ENCODE data around the gene MCAT.

DNA sequence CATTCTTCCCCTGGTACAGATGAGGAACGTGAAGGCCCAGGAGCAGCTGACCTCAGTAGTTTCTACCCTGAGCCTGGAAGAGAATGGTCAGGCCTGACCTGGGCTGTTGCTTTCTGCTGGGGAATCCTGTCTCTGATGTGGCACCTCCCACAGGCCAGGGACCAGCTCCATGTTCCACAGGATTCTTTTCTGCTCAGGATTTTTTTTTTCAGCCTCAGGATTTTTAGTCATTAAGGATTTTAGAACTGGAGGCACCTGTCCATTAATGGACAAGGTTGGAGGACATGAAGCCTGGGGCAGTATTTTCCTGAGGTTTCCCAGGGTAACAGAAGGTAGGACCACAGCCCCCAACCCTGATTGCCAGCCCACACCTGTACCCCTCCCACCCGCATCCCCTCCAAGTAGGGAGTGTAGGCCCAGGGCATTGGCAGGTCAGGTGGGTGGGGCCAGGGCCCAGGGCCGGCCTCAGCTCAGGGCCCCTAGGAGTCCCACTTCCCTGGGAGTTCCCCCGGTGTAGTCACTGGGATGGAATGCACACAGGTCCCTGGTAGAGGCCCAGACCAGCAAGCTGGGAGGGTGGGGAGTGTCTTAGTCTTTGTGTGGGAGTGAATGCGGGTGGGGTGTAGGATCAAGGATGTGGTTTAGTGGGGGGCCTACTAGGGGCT lies 16.6 kb downstream of the MCAT start:
- TF ChIP-seq CTCF (IDR thresholded peaks at IDR 0.05) (no peak), POLR2A (IDR thresholded peaks at IDR 0.05) (no peak), POLR2AphosphoS5 (IDR thresholded peaks at IDR 0.05) (no peak)

All from breast epithelium (tissue), 3 donors.